HG03378 (cell line): Measurements from ENCODE around the gene OR10AD1.

ENCODE experiments used
- ATAC-seq: cut with Tn5 transposase; IDR thresholded peaks from one replicate; pipeline ENCODE4 v1.9.1; 2021; ENCODE audit warnings: mild to moderate bottlenecking, moderate library complexity; ENCODE audit not compliant: unreplicated experiment

OR10AD1 gene

DNA sequence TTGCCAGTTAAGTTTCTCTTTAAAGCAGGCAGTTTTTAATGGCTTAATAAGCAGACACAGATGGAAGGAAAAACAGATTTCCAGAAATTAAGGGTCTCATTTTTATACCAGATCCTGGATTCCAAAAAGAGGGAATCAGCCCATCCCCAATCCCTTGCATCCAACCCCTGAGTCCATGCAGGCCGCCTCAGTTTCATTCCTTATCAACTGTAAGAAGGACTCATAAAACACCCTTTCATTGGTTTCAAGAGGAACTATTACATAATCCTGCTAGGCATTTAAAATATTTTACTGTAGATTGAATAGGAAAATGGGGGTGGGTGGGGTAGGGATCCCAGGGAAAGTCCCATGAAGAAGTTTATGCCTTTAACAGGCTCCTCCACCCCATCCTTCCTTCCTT lies 10.2 kb downstream of the OR10AD1 start:
- ATAC-seq = no peak

- no peak for ATAC-seq
Observed at GRCh38 chr12:48191096-48191495, 12.0 kb downstream of the OR10AD1 start.

DNA sequence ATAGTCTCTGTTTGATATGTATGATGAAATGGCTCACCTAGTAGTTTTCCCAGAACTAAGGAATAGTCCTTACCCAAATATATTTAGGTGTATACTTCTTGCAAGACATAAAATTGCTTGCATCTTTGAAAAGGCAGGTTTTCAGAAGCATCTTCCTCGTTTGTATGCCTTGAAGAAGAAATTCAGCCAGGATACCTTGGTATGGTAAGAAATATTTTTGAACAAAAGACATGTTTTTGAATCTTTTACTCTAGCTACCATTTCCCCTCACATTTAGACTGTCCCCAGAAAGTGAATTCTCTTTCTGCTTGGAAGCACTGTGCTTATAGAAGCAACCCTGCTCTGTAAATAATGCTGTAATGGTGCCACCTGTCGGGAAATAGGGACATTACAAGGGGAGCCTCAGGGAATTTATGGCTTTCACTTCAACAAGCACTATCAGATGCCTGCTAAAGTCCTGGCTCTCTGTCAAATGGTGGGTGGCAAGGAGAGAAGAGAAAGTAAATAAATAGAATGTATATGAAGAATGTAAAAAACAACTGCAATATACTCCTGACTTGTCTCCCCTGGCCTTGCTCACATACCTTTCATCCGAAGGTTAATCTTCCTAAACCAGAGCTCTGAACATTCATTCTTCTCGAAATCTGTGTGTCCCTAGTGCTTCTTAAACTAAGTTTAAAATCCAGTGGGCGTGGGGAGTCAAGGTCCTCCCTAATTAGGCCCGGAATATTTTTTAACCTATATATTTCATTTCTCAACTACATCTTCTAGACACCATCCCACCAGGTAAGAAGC lies 13.6 kb downstream of the OR10AD1 start:
- peak; percentile 65 for ATAC-seq

DNA sequence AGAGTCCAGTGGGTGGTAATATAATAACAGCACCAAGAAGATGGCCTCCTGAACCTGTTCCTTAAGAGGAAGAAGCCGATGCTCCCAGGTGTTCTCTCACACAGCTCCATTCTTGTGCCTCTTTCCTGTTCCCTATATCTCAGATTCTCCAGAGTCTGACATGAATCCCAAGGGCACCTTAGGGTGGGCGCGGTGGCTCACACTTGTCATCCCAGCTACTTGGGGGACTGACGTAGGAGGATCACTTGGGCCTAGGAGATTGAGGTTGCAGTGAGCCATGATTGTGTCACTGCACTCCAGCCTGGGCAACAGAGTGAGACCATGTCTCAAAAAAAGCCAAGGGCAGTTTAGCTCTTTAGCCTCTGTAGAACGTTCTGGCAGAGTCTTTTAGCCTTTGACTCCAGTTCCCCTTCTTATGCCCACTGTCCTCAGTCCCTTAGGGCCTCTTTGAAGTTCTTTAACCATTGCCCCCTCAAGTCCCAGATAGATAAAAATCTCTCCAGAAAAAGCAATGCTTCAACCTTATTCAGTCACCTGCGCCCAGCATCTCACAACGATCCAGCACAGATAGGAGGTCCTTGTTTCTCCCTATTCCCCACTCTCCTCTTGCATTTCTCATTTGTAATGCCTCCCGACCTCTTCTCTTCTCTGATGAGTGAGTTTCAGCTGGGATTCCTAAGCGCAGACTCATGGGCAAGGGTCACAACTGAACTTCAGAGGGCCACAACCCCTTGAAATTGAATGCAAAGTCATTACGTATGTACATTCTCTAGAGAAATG lies 15.0 kb downstream of the OR10AD1 start:
- ATAC-seq = no peak

DNA sequence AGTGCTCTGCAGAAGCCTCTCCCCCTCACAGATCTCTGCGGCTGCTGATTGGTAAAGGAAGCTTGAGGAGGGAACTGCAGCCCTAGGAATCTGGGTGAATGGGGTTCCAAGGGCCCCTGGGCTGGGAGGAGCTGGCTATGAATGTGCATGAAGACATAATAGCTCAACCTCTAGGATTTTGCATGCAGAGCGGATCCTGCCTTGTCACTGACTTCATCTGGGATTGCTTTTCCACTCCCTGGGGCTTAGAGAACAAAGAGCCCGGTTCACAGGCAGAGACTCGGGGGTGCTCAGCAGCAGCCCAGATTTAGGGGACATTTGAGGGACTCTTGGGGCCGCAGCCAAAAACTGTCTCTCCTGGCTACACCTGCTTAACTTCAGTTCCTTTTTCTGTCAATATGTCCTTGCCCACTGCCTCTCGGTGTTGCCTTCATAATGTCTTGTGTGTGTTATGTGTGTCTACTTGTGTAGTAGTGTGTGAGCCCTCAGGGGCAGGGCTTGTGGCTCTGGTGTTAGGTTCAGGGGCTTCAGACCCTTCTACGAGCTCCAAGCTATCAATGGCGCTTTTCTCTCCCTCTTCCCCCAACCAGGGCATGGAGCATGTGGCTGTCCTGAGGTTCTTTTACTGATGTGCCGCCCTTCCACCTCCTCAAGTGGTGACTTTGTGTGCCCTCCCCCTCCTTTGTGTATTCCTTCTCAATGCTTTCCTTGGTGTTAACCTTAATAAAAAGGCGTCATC lies 17.7 kb downstream of the OR10AD1 start:
- no peak for ATAC-seq

DNA sequence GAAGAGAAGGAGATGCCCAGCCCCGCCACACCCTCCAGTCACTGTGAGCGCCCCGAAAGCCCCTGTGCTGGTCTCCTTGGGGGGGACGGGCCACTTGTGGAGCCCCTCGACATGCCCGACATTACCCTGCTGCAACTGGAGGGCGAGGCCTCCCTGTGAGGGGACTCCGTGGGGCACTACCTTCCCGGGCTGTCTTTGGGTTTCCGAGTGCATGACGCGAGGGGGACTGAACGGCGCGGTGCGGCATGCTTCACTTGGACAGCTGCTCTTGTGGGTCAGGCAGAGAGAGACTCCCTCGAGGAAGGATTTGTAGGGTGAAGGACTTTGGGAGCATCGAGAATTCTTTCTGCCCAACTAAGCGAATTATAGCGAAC lies 18.6 kb downstream of the OR10AD1 start:
- ATAC-seq = no peak

DNA sequence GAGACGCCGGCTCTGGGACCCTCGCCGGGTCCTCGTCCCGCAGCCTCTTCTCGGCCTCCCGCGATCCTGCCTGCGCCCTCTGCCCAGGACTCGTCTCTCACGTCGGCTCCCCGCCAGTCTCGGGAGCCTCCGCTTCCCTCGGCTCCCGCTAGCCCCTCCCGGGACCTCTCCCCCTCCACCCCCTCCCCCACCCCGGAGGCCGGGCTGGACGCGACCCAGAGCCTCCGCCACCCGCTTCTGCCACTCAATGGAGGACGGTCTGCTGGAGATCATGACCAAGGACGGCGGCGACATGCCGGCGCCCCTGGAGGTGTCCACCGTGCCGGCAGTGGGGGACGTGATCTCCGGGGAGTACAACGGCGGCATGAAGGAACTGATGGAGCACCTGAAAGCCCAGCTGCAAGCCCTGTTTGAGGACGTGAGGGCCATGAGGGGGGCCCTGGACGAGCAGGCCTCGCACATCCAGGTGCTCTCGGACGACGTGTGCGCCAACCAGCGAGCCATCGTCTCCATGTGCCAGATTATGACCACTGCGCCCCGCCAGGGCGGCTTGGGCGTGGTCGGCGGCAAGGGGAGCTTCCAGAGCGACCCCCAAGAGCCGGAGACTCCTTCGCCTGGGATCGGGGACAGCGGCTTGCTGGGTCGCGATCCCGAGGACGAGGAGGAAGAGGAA lies 19.1 kb downstream of the OR10AD1 start:
- ATAC-seq = no peak

- ATAC-seq = peak; percentile 55
Observed at GRCh38 chr12:48183091-48183875, 19.8 kb downstream of the OR10AD1 start, which contains the start of gene CCDC184. Gene CCDC184, plus strand, starts transcription at chr12:48183644. Its CDS starts 479 bp downstream, at chr12:48184123.

DNA sequence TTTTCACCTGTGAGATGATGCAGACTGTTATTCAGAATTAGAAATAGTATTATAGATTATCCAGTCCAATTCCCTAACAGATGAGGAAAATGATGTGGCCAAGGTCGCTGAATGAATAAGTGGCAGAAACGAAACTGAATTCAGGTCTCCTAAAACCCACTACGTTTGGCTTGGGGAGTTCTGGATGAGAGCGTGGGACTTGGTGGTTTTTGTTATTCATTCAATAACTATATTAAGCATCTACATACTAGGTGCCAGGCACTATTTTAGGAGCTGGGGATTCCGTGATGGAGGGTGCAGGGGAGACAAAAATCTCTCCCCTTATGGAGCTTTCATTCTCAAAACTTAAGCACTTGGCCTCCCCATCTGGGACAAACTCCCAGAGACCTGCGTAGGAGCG lies 20.5 kb downstream of the OR10AD1 start:
- ATAC-seq = no peak

DNA sequence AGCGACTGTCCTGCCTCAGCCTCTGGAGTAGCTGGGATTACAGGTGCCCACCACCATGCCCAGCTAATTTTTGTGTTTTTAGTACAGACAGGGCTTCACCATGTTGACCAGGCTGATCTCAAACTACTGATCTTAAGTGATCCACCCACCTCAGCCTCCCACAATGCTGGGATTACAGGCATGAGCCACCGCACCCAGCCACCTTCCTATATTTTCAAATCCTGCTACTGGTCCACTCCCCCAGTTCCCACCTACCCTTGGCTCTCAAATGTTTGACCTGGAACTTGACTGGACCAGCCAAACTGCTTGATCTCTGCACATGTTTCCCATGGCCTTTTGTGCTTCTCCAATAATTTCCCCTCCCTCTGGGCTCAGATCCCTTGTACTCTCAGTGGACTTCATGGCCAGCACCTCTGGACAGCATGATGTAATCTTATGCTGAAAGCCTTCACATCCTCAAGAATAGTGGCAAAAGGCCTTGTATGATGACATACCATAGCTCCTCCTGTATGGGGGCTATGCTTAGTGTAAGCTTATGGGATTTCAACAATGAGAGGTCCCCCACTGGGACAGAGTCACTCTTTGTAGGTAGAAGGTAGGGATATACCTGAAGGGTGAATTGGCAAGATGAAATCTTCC lies 22.1 kb downstream of the OR10AD1 start:
- no peak for ATAC-seq

DNA sequence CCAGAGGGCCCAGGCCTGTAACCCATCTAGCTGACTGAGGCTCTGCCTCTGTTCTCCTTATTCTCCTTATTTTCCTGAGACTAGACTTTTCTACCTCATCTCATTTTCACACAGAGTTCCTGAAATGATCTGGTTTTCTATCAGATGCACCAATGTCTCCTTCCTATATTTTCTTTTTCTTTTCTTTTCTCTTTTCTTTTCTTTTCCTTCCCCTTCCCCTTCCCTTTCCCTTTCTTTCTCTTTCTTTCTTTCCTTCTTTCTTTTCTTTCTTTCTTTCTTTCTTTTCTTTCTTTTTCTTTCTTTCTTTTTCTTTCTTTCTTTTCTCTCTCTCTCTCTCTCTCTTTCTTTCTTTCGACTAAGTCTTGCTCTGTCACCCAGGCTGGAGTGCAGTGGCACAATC lies 22.7 kb downstream of the OR10AD1 start:
- no peak for ATAC-seq

DNA sequence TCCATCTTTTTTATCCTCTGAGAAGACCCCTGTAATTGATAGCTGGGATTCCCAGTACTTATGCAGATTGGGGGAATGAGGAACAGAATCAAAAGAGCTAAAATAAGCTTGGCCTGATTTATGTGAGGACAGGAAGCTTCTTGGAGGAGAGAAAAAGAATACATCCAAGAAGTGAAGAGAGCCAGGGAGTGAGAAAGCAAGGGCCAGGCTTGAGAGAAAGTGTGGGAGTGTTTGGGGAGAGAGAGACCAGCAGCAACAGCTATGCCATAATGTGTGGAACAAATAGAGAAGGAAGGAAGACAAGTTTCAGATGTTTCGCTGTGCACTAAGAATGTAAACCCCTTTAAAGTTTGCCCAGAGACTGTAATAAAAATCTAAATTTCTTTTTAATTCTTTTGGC lies 23.6 kb downstream of the OR10AD1 start:
- no peak for ATAC-seq

DNA sequence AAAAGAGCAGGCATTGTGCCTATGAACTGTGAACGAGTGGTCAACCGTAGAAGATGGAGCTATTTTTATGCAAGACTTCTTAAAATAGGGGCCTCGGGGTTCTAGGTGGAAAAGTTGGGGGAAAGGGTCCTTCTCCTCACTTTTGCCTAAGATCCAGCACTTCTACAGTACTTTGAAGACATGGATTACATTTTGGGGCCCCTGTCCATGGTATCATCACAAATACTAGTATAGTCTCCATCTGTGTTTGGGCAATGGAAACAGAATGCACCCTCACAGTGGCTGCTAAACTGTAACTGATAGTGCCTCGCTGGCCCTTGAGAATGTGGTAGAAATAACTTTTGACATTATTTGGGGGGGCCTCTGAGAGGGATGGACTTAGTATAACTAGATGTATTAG lies 25.1 kb downstream of the OR10AD1 start:
- ATAC-seq = no peak

DNA sequence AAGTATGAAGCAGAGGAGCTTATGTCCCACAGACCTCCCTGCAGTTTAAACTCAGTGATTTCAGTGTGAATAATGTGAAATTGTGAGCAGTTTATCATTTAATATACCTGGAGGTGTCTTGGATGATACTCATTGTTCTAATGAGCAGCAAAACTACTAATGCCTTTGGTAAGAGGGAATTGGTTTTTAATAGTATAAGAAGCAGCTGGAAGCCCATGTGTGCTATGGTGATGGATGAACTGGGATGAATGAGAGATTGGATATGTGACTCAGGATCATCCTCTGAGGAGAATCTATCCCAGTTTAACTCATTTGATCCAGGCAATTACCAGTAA lies 26.7 kb downstream of the OR10AD1 start:
- ATAC-seq = no peak

GRCh38 chr12:48175613-48176416 lies 27.3 kb downstream of the OR10AD1 start:
- no peak for ATAC-seq

GRCh38 chr12:48169011-48169410 lies 34.1 kb downstream of the OR10AD1 start:
- no peak for ATAC-seq

DNA sequence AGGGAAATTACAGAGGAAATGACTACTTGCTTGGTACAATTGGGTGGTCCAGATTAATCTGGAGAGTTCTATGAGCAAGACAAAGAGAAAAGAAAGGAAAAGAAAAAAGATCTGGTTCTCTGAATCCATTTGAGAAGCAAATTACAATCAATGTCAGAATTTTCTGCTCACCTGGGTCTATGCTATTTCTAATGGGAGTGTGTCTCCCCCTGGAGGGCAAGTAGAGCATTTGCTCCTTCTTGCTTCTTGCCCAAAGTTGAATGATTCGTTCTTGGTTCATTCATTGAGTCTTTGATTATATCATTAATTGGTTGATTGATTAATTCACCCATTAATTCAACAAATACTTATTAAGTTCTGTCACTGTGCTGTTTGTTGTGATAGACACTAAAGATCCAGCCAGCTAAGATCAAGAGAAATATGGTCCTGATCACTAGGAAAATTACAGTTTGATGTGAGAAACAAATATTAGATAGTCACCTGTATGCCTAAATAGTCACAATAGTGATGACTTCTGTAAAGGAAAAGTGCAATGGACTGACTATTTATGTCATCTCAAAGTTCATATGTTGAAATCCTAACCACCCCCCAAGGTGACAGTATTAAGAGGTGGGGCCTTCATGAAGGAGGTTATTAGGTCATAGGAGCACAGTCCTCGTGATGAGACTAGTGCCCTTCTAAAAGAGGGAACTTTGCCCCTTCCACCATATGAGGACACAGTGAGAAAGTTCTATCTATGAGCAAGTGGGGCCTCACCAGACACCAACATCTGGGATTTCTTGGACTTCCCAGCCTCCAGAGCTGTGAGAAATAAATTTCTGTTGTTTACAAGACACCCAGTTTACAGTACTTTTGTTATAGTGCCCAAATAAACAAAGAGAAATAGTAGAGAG lies 37.8 kb downstream of the OR10AD1 start:
- no peak for ATAC-seq

DNA sequence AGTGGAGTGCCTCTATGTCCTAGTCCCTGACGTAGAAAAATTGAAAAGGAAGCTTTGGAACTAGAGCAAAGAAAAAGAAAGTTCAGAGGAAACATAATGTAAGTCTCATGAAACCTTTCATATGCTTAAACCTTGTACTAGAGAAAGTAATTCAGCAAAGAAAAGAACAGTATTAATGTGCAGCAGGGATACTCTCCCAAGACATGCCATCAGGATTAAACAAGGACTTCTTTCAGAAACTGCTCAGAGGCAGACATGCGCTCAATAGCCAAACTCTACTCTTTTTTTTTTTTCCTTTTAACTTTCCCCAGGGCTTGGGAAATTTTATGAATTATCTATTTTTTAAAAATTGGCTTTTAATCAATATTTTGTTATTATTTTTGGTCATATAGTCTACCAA lies 38.6 kb downstream of the OR10AD1 start:
- no peak for ATAC-seq
